ENCODE results near the gene ASH1L.

- TF ChIP-seq, protein P1, sequence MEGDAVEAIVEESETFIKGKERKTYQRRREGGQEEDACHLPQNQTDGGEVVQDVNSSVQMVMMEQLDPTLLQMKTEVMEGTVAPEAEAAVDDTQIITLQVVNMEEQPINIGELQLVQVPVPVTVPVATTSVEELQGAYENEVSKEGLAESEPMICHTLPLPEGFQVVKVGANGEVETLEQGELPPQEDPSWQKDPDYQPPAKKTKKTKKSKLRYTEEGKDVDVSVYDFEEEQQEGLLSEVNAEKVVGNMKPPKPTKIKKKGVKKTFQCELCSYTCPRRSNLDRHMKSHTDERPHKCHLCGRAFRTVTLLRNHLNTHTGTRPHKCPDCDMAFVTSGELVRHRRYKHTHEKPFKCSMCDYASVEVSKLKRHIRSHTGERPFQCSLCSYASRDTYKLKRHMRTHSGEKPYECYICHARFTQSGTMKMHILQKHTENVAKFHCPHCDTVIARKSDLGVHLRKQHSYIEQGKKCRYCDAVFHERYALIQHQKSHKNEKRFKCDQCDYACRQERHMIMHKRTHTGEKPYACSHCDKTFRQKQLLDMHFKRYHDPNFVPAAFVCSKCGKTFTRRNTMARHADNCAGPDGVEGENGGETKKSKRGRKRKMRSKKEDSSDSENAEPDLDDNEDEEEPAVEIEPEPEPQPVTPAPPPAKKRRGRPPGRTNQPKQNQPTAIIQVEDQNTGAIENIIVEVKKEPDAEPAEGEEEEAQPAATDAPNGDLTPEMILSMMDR (IDR thresholded peaks at IDR 0.05): no peak
- TF ChIP-seq POLR2A (IDR thresholded peaks at IDR 0.05): no peak
These were observed 47.9 kb downstream of the ASH1L start for GRCh38 chr1:155514582-155515187.
